GM12878 (cell line): Measurements from ENCODE around the gene TSGA10. TPM values are rescaled to one million over a fixed set of nuclear protein-coding genes. Genes with fewer than 3 reads are reported as not detected.

Experiments
- MEF2A ChIP-seq: IDR thresholded peaks from 2 replicates; pipeline ENCODE4 v1.6.1; 2011; ENCODE audit warnings: low read depth, mild to moderate bottlenecking, low read length, moderate library complexity; ENCODE audit not compliant: insufficient read depth
- MYB ChIP-seq: fragments of 150-350 bp; IDR thresholded peaks from 2 replicates; pipeline ENCODE4 v1.6.1; 2014; ENCODE audit warnings: mild to moderate bottlenecking, low read depth, low read length, borderline replicate concordance
- TCF12 ChIP-seq: IDR thresholded peaks from 2 replicates; pipeline ENCODE4 v1.6.1; 2011; ENCODE audit warnings: low read depth, mild to moderate bottlenecking, low read length
- WRNIP1 ChIP-seq: IDR thresholded peaks from 2 replicates; pipeline ENCODE4 v1.6.1; 2011; ENCODE audit warnings: low read depth, low read length, improper control_type of control experiment, borderline replicate concordance
- ZNF274 ChIP-seq: IDR thresholded peaks from one replicate; pipeline ENCODE4 v1.8.0; 2011; ENCODE audit not compliant: insufficient read length, insufficient read depth
- polyA plus RNA-seq, 11 experiments: library from polyadenylated mRNA; depleted of rRNA in 4 of 11; unstranded in 6 of 11; stranded (reverse) in 5 of 11; fragments of >200 nt; fragmentation: Nextera tagmentation in 4 of 11; fragmentation: Illumina TruSeq in 1 of 11; extraction: Ambion mirVana in 4 of 11; extraction: Trizol in 1 of 11; gene quantifications; 1 replicate in 1 of 11; 2 replicates in 10 of 11; pipeline versions ENCODE4 v1.2.1 to v1.2.3, GENCODE V29; 2011 to 2016; ENCODE audit warnings: inconsistent platforms in 2 of 11, missing spikeins in 2 of 11, low read depth in 1 of 11
- total RNA-seq, 4 experiments: library from RNA; depleted of rRNA in 3 of 4; stranded (reverse); fragments of >200 nt in 3 of 4; fragmentation: Illumina TruSeq in 1 of 4; extraction: Trizol in 1 of 4; gene quantifications; 2 replicates each; pipeline versions ENCODE4 v1.2.1 to v1.2.3, GENCODE V29; 2013 to 2021
- TF ChIP-seq, protein P1 (sequence below): fragments of 450-650 bp; IDR thresholded peaks from 2 replicates; pipeline ENCODE4 v1.6.1; 2017; ENCODE audit warnings: mild to moderate bottlenecking, moderate library complexity
- TF ChIP-seq, protein P2 (sequence below), 3 experiments: IDR thresholded peaks in 2 of 3; conservative IDR thresholded peaks in 1 of 3; 2 replicates each; pipeline ENCODE4 v1.5.1; 2011; ENCODE audit warnings: low read depth in 3 of 3, low read length in 3 of 3, mild to moderate bottlenecking in 3 of 3, control low read depth in 2 of 3, moderate library complexity in 2 of 3, inconsistent platforms in 1 of 3, mixed read lengths in 1 of 3; ENCODE audit not compliant: control insufficient read depth in 2 of 3, insufficient read depth in 1 of 3; ENCODE audit errors: extremely low read depth in 1 of 3

The TSGA10 gene
- total and polyA plus RNA-seq, 10 of the 15 experiments (the other 5 are each of a cell fraction or from before 2014, with no cell fraction given), result 5.3 to 13.5 (median 8.6) TPM

- no peak for TF ChIP-seq ZNF274
- TF ChIP-seq MEF2A, result no peak
- TF ChIP-seq, protein P1, sequence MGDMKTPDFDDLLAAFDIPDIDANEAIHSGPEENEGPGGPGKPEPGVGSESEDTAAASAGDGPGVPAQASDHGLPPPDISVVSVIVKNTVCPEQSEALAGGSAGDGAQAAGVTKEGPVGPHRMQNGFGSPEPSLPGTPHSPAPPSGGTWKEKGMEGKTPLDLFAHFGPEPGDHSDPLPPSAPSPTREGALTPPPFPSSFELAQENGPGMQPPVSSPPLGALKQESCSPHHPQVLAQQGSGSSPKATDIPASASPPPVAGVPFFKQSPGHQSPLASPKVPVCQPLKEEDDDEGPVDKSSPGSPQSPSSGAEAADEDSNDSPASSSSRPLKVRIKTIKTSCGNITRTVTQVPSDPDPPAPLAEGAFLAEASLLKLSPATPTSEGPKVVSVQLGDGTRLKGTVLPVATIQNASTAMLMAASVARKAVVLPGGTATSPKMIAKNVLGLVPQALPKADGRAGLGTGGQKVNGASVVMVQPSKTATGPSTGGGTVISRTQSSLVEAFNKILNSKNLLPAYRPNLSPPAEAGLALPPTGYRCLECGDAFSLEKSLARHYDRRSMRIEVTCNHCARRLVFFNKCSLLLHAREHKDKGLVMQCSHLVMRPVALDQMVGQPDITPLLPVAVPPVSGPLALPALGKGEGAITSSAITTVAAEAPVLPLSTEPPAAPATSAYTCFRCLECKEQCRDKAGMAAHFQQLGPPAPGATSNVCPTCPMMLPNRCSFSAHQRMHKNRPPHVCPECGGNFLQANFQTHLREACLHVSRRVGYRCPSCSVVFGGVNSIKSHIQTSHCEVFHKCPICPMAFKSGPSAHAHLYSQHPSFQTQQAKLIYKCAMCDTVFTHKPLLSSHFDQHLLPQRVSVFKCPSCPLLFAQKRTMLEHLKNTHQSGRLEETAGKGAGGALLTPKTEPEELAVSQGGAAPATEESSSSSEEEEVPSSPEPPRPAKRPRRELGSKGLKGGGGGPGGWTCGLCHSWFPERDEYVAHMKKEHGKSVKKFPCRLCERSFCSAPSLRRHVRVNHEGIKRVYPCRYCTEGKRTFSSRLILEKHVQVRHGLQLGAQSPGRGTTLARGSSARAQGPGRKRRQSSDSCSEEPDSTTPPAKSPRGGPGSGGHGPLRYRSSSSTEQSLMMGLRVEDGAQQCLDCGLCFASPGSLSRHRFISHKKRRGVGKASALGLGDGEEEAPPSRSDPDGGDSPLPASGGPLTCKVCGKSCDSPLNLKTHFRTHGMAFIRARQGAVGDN, result no peak
- TF ChIP-seq WRNIP1, result no peak
- TF ChIP-seq MYB, result no peak
- TF ChIP-seq, protein P2, sequence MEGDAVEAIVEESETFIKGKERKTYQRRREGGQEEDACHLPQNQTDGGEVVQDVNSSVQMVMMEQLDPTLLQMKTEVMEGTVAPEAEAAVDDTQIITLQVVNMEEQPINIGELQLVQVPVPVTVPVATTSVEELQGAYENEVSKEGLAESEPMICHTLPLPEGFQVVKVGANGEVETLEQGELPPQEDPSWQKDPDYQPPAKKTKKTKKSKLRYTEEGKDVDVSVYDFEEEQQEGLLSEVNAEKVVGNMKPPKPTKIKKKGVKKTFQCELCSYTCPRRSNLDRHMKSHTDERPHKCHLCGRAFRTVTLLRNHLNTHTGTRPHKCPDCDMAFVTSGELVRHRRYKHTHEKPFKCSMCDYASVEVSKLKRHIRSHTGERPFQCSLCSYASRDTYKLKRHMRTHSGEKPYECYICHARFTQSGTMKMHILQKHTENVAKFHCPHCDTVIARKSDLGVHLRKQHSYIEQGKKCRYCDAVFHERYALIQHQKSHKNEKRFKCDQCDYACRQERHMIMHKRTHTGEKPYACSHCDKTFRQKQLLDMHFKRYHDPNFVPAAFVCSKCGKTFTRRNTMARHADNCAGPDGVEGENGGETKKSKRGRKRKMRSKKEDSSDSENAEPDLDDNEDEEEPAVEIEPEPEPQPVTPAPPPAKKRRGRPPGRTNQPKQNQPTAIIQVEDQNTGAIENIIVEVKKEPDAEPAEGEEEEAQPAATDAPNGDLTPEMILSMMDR (IDR thresholded peaks at IDR 0.05 in 2 of 3, conservative IDR thresholded peaks at IDR 0.05 in 1 of 3; ENCODE audit: control insufficient read depth in 2 of 3, extremely low read depth in 1 of 3, insufficient read depth in 1 of 3, low read depth in 3 of 3, low read length in 3 of 3), result no peak
- TF ChIP-seq TCF12, result no peak
Measured at GRCh38 chr2:98985905-98986666, 168.7 kb downstream of the TSGA10 start (continued).
